HPDE6-E6E7 (cell line): ENCODE data around the gene DDIT3.
"Not testable (repeated sequence)": the region's sequence is repeated elsewhere in the genome, so short reads cannot be mapped to it uniquely, and the experiment has no call there.

Experiments
- DNase-seq: peaks from one replicate; pipeline ENCODE4 v3.0.0; 2011; ENCODE audit warnings: missing footprints; ENCODE audit errors: extremely low spot score

Gene DDIT3

GRCh38 chr12:57525615-57526383 lies 5.5 kb upstream of the DDIT3 start:
- DNase-seq: no peak

DNA sequence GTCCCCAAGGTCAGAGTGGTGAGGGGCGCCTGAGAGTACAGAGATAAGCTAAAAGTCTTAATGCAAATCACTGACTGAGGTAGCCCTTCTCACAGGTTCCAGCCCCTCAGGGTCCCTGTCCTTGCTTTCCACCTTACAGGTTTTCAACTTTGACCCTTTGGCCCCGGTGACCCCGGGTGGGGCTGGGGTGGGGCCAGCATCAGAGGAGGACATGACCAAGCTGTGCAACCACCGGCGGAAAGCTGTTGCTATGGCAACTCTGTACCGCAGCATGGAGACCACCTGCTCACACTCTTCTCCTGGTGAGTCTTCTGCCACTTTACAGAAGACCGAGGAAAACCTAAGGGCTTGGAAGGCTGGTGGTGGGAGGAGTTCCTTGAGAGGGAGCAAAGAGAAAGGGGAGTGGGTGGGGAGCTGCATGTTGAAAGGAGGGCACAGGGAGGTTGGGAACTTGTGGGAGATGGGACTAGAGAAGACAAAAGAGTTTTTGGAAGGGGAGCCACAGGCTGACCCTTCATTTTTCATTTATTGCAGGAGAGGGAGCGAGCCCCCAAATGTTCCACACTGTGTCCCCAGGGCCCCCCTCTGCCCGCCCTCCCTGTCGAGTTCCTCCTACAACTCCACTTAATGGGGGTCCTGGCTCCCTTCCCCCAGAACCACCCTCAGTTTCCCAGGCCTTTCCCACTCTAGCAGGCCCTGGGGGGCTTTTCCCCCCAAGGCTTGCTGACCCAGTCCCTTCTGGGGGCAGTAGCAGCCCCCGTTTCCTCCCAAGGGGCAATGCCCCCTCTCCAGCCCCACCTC lies 4.7 kb upstream of the DDIT3 start:
- DNase-seq: no peak

- no peak for DNase-seq
Measured at GRCh38 chr12:57523706-57524614, 3.6 kb upstream of the DDIT3 start.

DNA sequence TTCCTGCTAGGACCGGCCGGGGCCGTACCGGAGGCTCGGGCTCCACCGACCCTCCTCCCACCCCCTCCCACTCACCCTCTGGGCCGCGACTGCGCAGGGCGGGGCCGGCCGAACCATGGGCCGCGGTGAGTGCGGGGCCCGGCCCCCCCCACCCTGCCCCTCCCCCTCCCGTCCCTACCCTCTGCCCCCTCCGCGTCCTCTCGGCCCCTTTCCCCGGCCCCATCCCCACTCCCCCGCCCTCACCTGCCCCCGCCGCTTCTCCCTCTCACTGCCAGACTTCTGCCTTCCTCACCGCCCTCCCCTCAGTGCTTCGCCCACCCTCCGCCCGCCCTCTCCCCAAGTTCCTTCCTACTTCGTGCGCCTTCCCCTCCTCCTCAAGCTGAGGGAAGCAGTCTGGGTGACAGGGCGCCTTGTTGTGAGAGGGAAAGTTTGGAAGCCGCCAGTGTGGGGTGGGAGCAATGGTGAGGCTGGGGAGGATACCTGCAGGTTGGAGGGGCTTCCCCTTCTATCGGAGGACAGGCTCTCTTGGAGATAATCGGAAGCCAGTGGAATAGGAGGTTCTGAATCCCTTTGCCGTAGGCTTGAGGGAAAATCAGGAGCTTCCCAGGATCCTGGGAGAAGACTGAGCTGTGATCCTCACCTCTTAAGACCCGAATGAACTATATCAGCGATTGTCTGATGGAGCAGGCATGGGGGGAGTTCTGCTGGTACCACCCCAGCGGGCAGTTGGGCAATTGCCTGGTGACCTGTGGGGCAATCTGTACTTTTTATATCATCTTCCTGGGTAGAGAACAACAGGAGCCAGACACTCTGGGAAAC lies 2.8 kb upstream of the DDIT3 start:
- no peak for DNase-seq

GRCh38 chr12:57522011-57522886 lies 1.9 kb upstream of the DDIT3 start, which contains the start of gene MBD6:
Gene MBD6 (plus strand): TSS chr12:57522824. CDS start chr12:57524304, 1,480 bp downstream.
- peak; percentile 96 for DNase-seq

- no peak for DNase-seq
Measured at GRCh38 chr12:57521525-57522010, 1.3 kb upstream of the DDIT3 start.

- DNase-seq: no peak
Measured at GRCh38 chr12:57519796-57520052, 590 bp downstream of the DDIT3 start.

DNA sequence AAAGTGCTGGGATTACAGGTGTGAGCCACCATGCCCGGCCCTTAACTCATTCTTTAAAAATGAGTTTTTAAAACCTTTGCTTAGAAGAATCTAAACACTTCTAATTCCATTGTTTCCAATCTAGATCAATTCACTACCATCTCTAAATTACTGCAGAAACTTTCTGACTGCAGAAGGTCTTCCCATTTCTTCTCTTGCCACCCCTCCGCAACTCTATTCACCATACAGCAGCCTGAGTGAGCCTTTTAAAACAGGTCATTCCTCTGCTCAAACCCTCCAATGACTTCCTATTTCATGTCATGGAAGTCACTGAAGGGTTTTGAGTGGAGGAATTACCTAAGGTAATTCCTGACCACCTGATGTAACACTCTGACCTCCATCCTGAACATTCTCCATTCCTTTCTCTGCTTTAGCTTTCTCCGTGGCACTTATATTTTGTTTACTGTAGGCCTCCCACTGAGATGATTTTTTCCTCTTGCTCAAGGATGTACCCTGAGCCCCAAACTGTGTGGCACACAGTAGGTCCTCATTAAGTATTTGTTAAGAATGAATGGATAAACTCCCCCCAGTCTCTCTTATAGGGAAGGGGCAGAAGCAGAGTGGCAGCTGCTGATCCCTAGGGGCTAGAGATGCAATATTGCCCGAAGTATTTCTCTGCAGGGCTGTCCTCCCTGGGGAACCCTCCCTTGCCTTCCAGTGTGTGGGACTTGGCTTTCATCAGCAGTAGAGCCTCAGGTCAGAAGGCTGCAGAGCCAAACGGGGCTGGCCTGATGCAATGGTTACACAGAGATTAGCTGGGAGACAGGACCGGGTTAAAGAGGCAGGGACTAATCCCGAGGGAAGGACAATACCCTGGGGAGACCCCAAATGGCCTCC lies 1.2 kb downstream of the DDIT3 start:
- DNase-seq: no peak

GRCh38 chr12:57518176-57518919 lies 2.0 kb downstream of the DDIT3 start:
- DNase-seq: no peak

DNA sequence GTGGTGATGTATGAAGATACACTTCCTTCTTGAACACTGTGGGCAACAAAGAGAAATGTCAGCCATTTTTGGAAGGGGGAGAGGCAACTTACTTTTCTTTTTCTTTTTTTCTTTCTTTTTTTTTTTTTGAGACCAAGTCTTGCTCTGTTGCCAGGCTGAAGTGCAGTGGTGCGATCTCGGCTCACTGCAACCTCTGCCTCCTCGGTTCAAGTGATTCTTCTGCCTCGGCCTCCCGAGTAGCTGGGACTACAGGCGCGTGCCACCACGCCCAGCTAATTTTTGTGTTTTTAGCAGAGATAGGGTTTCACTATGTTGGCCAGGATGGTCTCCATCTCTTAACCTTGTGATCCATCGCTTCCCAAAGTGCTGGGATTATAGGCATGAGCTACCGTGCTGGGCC lies 2.6 kb downstream of the DDIT3 start:
- not testable (repeated sequence) for DNase-seq

- no peak for DNase-seq
Measured at GRCh38 chr12:57517187-57517586, 3.1 kb downstream of the DDIT3 start.

DNA sequence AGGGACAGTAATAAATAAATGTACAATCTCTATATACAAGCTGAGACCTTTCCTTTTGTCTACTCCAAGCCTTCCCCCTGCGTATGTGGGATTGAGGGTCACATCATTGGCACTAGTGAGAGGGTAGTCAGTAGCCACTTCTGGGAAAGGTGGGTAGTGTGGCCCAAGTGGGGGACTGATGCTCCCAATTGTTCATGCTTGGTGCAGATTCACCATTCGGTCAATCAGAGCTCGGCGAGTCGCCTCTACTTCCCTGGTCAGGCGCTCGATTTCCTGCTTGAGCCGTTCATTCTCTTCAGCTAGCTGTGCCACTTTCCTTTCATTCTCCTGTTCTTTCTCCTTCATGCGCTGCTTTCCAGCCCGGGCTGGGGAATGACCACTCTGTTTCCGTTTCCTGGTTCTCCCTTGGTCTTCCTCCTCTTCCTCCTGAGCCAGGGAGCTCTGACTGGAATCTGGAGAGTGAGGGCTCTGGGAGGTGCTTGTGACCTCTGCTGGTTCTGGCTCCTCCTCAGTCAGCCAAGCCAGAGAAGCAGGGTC lies 3.6 kb downstream of the DDIT3 start:
- no peak for DNase-seq

GRCh38 chr12:57515934-57516541 lies 4.3 kb downstream of the DDIT3 start:
- no peak for DNase-seq

- DNase-seq: no peak
Measured at GRCh38 chr12:57515408-57515933, 4.8 kb downstream of the DDIT3 start.

DNA sequence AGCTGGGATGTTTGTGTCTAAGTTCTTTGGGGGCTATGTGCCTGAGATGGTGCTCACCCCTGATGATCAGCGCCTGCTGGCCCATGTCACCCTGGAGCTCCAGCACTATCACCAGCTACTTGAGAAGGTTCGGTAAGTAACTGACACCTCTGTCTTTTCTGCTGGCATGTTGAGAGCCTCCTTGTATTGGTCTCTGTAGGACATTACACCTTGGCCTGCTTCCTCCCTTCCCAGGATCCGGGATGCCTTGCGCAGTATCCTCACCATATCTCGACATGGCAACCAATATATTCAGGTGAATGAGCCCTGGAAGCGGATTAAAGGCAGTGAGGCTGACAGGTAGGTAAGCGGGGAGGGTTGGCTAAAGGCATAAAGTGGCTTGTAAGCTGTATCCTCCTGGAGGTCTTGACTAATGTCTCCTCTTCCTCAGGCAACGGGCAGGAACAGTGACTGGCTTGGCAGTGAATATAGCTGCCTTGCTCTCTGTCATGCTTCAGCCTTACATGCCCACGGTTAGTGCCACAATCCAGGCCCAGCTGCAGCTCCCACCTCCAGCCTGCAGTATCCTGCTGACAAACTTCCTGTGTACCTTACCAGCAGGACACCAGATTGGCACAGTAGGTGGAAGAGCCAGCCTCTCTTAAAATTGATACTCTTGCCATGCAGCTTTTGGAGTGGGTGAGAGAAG lies 5.5 kb downstream of the DDIT3 start:
- DNase-seq: no peak

DNA sequence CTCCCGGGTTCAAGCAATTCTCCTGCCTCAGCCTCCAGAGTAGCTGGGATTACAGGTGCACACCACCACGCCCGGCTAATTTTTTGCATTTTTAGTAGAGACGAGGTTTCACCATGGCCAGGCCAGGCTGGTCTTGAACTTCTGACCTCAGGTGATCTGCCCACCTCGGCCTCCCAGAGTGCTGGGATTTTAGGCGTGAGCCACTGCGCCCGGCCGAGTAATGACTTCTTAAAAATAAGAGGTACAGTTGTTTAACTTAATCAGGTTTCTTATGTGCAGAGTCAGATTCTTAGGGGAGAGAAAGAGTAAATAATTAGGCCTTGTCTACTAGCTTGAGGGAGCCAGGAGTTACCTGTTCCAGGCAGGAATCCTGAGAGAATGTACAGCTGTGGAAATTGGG lies 6.1 kb downstream of the DDIT3 start:
- DNase-seq: not testable (repeated sequence)

GRCh38 chr12:57513677-57514076 lies 6.6 kb downstream of the DDIT3 start:
- not testable (repeated sequence) for DNase-seq
